GM18505 (cell line): ENCODE measurements around the gene KRTAP13-2.

Experiments used
- ATAC-seq: cut with Tn5 transposase; IDR thresholded peaks from one replicate; pipeline ENCODE4 v1.9.1; 2021; ENCODE audit not compliant: unreplicated experiment
- POLR2A ChIP-seq: IDR thresholded peaks from 4 replicates; pipeline ENCODE4 v1.6.1; 2011; ENCODE audit warnings: borderline replicate concordance; ENCODE audit not compliant: insufficient read depth, insufficient read length; ENCODE audit errors: extremely low read depth

KRTAP13-2 gene

GRCh38 chr21:30340714-30341573 is 31.1 kb downstream of the KRTAP13-2 start:
- ATAC-seq: peak; percentile 59
- TF ChIP-seq POLR2A: no peak

GRCh38 chr21:30338717-30339116 is 33.4 kb downstream of the KRTAP13-2 start:
- TF ChIP-seq POLR2A: no peak
- no peak for ATAC-seq

GRCh38 chr21:30337772-30338171 is 34.3 kb downstream of the KRTAP13-2 start:
- TF ChIP-seq POLR2A: no peak
- ATAC-seq: no peak

GRCh38 chr21:30337276-30337744 is 34.8 kb downstream of the KRTAP13-2 start, which contains the start of gene KRTAP27-1:
TSS of gene KRTAP27-1 (minus strand) at chr21:30337694. CDS start at chr21:30337668, 26 bp downstream.
- no peak for ATAC-seq
- no peak for TF ChIP-seq POLR2A

GRCh38 chr21:30336596-30336995 is 35.5 kb downstream of the KRTAP13-2 start:
- no peak for ATAC-seq

GRCh38 chr21:30333736-30334135 is 38.3 kb downstream of the KRTAP13-2 start:
- ATAC-seq: no peak
- TF ChIP-seq POLR2A: no peak

More at GRCh38 chr21:30336596-30336995, 35.5 kb downstream of the KRTAP13-2 start:
- TF ChIP-seq POLR2A: no peak

- ATAC-seq: no peak
- TF ChIP-seq POLR2A: no peak
Observed at GRCh38 chr21:30332681-30333080, 39.4 kb downstream of the KRTAP13-2 start.

- no peak for TF ChIP-seq POLR2A
- no peak for ATAC-seq
Observed at GRCh38 chr21:30329203-30329875, 42.7 kb downstream of the KRTAP13-2 start.

GRCh38 chr21:30326390-30326789 is 45.7 kb downstream of the KRTAP13-2 start:
- ATAC-seq: no peak
- no peak for TF ChIP-seq POLR2A
